OCI-LY7 (cell line): ENCODE measurements around the gene ARHGEF4.

Experiments used
- EZH2phosphoT487 ChIP-seq: fragments of 200-600 bp; sonication (generic); IDR thresholded peaks from 2 replicates; pipeline ENCODE4 v1.6.1; 2018; ENCODE audit warnings: low read depth, borderline replicate concordance, mild to moderate bottlenecking, mixed run types, antibody characterized with exemption, low read length, moderate library complexity, mixed read lengths
- TF ChIP-seq, protein P1 (sequence below): fragments of 200-600 bp; sonication (generic); conservative IDR thresholded peaks from 2 replicates; pipeline ENCODE4 v1.5.1; 2014; ENCODE audit warnings: mild to moderate bottlenecking, antibody characterized with exemption, low read length, moderate library complexity, mixed read lengths

- TF ChIP-seq, protein P1, sequence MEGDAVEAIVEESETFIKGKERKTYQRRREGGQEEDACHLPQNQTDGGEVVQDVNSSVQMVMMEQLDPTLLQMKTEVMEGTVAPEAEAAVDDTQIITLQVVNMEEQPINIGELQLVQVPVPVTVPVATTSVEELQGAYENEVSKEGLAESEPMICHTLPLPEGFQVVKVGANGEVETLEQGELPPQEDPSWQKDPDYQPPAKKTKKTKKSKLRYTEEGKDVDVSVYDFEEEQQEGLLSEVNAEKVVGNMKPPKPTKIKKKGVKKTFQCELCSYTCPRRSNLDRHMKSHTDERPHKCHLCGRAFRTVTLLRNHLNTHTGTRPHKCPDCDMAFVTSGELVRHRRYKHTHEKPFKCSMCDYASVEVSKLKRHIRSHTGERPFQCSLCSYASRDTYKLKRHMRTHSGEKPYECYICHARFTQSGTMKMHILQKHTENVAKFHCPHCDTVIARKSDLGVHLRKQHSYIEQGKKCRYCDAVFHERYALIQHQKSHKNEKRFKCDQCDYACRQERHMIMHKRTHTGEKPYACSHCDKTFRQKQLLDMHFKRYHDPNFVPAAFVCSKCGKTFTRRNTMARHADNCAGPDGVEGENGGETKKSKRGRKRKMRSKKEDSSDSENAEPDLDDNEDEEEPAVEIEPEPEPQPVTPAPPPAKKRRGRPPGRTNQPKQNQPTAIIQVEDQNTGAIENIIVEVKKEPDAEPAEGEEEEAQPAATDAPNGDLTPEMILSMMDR, result no peak
- no peak for TF ChIP-seq EZH2phosphoT487
Observed at GRCh38 chr2:131077966-131078365, 241.3 kb downstream of the ARHGEF4 start.
